T-helper 2 cell treated with Interferon-gamma antibody and Interleukin-4, amounts not matched to agents 100 ng/mL and 5 ng/mL, for 36 hours (primary cell): ENCODE data around the gene ITK. TPM values are rescaled to one million over a fixed set of nuclear protein-coding genes. Genes with fewer than 3 reads are reported as not detected.
"Not testable (repeated sequence)": the region's sequence is repeated elsewhere in the genome, so short reads cannot be mapped to it uniquely, and the experiment has no call there.

Source experiments
- intact Hi-C: fragments of 100-400 bp; cut with micrococcal nuclease; formaldehyde crosslinking; loops from one replicate; pipeline ENCODE4 v1.15.1; 2023
- total RNA-seq: library from RNA; stranded (reverse); gene quantifications from 2 replicates; pipeline ENCODE4 v1.2.3, GENCODE V29; 2022

ITK gene
- total RNA-seq, 1 donor from 2014 or later = 197 TPM

DNA sequence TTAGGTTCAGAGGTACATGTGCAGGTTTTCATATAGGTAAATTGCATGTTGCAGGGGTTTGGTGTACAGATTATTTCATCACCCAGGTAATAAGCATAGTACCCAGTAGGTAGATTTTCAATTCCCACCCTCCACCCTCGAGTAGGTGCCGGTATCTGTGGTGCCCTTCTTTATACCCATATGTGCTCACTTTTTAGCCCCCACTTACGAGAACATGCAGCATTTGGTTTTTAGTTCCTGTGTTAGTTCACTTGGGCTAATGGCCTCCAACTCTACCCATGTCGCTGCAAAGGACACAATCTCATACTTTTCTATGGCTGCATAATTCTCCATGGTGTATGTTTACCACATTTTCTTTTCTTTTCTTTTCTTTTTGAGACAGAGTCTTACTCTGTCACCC lies 21.2 kb downstream of the ITK start:
- intact Hi-C loops = no loop called here

GRCh38 chr5:157203417-157203816 lies 22.8 kb downstream of the ITK start:
- intact Hi-C loops = no loop called here

- intact Hi-C loops = no loop called here
These were observed 24.1 kb downstream of the ITK start for GRCh38 chr5:157204765-157205164.

DNA sequence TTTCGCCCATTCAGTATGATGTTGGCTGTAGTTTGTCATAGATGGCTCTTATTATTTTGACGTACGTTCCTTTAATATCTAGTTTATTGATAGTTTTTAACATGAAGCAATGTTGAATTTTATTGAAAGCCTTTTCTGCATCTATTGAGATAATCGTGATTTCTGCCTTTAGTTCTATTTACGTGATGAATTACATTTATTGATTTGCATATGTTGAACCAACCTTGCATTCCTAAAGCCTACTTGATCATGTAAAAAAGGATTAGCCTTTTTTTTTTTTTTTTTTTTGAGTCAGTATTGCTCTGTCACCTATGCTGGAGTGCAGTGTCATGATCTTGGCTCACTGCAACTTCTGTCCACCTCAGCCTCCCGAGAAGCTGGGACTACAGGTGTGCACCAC lies 25.1 kb downstream of the ITK start:
- intact Hi-C loops = no loop called here

GRCh38 chr5:157210652-157211051 lies 30.0 kb downstream of the ITK start:
- intact Hi-C loops = not testable (repeated sequence)

DNA sequence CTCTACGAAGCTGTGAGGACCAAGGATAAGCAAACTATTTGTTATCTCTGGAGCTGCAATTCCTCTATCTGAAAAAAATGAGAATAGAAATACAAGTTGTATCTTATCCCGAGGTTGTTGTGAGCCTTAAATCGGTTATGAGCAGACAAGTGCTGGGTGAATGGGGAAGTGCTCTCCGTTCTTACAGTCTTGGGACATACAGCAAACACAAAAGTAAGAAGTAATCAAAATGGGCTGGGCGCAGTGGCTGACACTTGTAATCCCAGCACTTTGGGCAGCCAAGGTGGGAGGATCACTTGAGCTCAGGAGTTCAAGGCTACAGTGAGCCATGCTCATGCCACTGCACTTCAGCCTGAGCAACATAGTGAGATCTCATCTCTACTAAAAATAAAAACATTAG lies 31.7 kb downstream of the ITK start:
- intact Hi-C loops = no loop called here

DNA sequence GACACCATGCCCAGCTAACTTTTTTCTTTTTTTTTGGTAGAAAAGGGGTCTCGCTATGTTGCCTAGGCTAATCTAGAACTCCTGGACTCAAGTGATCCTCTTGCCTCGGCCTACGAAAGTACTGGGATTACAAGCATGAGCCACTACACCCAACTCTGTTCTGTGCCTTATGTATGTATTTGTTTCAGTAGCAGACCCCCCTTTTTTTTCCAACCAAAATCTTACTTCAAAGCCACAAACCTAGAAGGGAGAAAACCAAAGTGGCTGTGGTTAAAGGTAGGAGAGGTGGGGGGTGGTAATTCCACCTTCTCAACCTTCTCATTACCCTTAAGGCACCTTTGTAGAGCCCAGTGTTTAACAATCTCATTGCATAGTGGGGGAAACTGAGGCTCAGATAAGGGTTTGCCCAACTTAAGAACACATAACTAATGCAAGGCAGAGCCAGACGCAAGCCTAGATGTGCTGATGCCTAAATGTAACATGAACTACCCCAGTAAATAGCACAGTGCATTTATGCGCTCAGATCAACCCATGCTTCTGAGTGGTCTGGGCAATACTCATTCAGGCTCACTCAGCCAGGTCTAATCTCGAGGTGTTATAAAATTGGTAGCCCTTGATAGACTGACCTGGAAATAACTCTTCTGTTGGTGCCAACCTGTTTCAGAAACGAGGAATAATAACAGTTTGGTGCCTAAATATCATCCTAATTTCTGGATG lies 33.0 kb downstream of the ITK start:
- intact Hi-C loops = no loop called here

GRCh38 chr5:157214415-157214814 lies 33.8 kb downstream of the ITK start:
- intact Hi-C loops = no loop called here

DNA sequence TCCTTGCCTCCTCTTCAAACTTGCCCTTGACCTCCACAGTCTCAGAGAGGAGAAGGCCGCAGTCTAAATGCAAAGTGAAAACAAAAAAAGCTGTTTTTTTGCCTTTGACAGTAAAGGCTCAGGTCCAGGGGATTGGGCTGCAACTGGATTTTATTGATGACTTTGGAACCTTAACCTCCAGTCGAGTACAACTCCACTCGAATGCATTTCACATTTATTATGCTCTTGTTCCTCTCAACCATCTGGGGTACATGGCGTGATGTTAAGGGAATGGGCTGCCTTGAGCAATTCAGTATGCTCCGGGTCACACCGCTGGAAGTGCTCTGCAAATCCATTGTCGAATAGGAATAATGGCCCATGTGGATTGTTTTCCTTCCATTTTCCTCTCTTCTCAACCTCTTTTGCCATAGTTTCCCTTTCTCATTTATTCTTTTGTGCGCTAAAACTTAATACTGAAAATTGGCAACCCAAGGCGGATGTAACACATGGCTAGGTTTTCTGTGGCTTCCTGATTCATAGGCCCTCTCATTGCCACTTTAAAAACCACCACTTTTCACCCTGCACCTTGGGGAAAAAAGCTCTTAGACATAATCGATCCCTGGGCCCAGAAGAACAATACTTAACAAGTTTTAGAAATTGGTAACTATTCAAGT lies 34.3 kb downstream of the ITK start:
- intact Hi-C loops = no loop called here

- intact Hi-C loops = loop anchor here (1.0 kb wide), 1 partner anchor 17 kb away; no protein-coding TSS in a partner anchor
These were observed 35.0 kb downstream of the ITK start for GRCh38 chr5:157215514-157216167.

- intact Hi-C loops = loop anchor here (1.0 kb wide), 3 partner anchors 18 to 37 kb away; partner anchors contain the start of gene ITK
These were observed 35.9 kb downstream of the ITK start for GRCh38 chr5:157216391-157217142.

DNA sequence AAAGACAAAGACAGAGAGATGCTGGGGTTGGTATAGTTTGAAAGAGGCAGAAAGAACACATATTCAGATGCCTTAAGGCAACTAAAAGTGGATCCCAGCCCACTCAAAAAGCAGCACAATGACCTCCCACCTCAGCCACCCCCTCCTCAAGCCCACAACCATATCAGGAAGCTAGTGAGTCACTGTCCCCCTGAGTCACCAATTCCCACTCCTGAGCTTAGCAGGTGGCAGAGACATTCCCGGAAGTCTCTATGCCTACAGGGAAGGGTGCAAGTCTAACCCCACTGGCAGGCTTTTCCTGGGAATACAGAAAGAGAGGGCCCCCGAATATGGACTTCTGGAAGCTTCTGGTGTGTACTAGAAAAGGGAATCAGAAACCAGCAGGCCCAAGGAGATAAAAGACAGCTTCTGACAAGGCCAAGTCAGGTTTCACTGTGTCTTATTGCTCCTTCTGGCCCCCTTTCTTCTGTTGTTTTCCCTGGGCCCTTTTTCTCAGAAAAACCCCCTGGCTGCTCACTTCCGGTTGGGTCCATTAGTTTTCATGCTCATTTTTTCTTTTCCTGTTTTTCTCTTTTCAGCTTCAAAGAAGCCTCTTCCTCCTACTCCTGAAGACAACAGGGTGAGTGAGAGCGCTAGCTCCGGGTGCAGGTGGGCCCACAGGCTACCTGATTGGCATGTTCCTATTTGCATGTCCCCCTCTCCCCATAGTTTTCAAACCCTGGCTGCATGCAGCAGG lies 36.8 kb downstream of the ITK start:
- intact Hi-C loops = loop anchor here (1.0 kb wide), 2 partner anchors 36 to 37 kb away; partner anchors contain the start of gene ITK

- intact Hi-C loops = no loop called here
These were observed 39.0 kb downstream of the ITK start for GRCh38 chr5:157219491-157220271.

DNA sequence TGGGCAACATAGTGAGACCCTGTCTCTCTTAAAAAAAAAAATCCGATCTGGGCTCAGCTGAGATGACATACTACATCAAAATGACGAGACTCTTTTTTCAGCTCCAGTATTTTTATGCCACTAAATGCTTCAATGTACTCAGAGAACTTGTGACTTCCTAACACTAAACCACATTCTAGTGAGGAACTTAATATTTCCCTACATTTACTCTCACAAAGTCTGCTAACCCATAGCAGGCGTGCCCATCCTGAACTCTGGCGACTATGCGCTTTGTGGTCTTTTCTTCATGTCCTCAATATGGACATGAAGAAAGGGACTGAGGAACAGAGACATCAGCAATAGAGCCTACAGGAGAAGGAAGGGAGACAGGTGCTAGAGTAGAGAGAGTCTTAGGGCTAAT lies 41.3 kb downstream of the ITK start:
- intact Hi-C loops = loop anchor here (1.0 to 2.0 kb wide), 5 partner anchors 31 to 73 kb away; partner anchors contain the start of genes CYFIP2 and ITK

- intact Hi-C loops = loop anchor here (1.0 to 2.0 kb wide), 5 partner anchors 31 to 73 kb away; partner anchors contain the start of genes CYFIP2 and ITK
These were observed 42.0 kb downstream of the ITK start for GRCh38 chr5:157222506-157223230.

DNA sequence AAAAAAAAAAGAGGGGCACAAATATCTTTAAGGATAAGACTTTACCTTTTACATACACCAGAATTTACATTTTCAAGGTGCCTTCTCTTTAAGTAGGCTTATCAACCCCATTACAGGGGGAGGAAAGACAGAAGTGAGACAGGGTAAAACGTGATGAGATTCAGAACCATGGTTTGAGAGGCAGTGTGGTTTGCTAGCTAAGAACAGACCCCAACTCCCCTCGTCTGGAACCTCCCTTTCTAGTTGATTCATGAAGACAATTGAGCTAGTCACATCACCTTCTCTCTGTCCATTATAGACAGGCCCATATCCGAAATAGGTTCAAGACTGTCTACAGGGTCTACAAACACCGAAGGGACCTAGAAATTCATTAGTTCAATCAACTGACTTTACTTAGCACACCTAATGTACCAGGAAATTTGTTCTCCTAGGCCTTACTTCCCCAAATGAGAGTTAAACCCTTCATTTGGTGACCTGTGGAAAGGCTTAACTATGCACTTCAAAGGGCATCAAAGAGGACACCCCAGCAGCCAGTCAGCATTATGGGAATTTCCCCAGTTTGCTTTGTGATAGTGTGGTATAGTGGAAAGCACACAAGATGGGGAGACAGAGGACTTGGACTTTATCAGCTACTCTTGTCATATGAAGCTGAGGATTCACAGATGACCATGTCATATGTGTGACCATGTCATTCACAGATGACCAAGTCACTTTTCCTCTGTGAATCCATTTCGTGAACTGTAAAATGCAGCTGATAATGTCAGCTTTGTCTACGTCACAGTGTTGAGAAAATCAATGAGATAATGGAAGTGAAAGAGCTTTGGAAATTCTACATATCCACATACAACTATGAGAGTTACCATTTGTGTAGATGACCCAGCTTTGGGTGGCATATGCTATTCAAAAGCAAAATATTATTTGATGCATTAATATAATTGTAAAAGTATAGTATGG lies 45.1 kb downstream of the ITK start:
- intact Hi-C loops = no loop called here

- intact Hi-C loops = no loop called here
These were observed 50.0 kb downstream of the ITK start for GRCh38 chr5:157230610-157231009.

DNA sequence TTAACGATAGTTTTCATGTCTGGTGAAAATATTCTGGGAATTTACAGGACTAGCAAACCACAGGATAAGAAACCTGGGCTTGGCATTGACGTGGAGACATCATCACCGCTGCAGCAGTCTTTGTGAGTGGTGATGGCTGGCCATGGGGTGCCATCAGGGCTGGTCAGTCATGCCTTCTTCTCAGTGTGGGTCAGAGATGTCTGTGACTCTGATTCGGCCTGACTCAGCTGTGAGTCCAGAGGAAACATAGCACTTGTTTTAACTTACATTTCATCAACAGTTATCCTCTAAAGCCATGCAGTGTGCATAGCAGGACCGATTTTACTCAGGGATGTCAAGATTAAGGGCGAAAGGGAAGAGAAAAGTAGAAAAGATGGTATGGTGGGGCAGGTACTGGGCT lies 52.1 kb downstream of the ITK start:
- intact Hi-C loops = no loop called here
